ENCODE measurements around the gene ARID4B.
"Not testable (repeated sequence)": the region's sequence is repeated elsewhere in the genome, so short reads cannot be mapped to it uniquely, and the experiment has no call there.

Gene ARID4B

GRCh38 chr1:235226933-235227332 lies 101.0 kb downstream of the ARID4B start:
- peaks cover 71% of the 10 kb centered on the region for H3K36me3 ChIP-seq
- H3K27ac ChIP-seq = no peak overlapping the region
- TF ChIP-seq, protein P1, sequence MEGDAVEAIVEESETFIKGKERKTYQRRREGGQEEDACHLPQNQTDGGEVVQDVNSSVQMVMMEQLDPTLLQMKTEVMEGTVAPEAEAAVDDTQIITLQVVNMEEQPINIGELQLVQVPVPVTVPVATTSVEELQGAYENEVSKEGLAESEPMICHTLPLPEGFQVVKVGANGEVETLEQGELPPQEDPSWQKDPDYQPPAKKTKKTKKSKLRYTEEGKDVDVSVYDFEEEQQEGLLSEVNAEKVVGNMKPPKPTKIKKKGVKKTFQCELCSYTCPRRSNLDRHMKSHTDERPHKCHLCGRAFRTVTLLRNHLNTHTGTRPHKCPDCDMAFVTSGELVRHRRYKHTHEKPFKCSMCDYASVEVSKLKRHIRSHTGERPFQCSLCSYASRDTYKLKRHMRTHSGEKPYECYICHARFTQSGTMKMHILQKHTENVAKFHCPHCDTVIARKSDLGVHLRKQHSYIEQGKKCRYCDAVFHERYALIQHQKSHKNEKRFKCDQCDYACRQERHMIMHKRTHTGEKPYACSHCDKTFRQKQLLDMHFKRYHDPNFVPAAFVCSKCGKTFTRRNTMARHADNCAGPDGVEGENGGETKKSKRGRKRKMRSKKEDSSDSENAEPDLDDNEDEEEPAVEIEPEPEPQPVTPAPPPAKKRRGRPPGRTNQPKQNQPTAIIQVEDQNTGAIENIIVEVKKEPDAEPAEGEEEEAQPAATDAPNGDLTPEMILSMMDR (IDR thresholded peaks at IDR 0.05; ENCODE audit: low read depth, low read length) = no peak
- DNase-seq = no peak
- no peaks in the 10 kb centered on the region for H3K9me3 ChIP-seq (ENCODE audit: severe bottlenecking)
- H3K27me3 ChIP-seq (ENCODE audit: insufficient read depth, low read depth, severe bottlenecking) = no peaks in the 10 kb centered on the region
- no peak overlapping the region for H3K4me3 ChIP-seq (ENCODE audit: low read depth, low read length)

DNA sequence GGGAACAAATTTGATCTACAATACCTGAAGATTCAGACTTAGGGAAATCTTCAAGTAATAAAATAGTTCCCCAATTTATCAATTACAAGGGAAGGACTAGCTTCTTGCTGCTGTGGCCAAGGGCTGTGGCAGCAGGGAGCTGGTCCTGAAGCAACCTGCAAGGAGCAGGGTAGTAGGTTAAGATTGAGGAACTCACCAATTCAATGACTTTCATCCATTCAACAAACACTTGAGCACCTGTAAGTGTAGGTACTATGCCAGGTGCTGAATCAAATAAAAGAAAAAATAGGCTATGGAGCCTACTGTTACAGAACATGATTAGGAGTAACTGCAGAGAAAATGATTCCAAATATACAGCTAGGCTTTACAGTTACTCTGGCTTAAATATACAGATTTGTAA lies 102.7 kb downstream of the ARID4B start:
- Histone ChIP-seq H3K27ac (no peak overlapping the region), H3K9me3 (ENCODE audit: severe bottlenecking) (no peaks in the 10 kb centered on the region), H3K4me3 (ENCODE audit: low read depth, low read length) (no peak overlapping the region), H3K36me3 (peaks cover 77% of the 10 kb centered on the region), H3K27me3 (ENCODE audit: insufficient read depth, low read depth, severe bottlenecking) (no peaks in the 10 kb centered on the region)
- no peak for DNase-seq
- TF ChIP-seq, protein P1 (IDR thresholded peaks at IDR 0.05; ENCODE audit: low read depth, low read length) = no peak

DNA sequence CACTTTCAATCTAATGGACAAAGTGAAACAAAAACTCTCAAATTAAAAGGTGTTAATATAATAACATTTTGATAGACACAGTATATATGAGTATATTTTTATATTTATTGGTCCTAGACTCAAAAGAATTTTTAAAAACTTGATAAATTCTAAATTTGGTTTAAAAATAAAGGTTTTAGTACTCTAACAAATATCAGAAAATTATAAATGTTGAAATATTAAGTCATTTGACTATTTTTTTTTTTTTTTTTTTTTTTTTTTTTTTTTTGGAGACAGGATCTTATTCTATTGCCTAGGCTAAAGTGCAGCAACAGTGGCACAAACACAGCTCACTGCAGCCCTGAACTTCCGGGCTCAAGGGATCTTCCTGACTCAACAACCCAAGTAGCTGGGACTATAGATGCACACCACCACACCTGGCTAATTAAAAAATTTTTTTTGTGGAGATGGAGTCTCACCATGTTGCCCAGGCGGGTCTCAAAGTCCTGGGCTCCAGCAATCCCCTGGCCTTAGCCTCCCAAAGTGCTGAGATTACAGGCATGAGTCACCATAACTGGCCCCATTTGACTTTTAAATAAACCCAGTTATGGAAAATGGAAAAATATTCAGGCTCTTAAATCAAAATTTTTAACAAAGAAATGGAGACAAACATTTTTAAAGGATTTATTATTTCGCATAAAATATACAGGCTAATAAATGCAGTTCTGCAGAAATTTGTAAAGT lies 106.2 kb downstream of the ARID4B start:
- H3K4me3 ChIP-seq (ENCODE audit: low read depth, low read length) = no peak overlapping the region
- TF ChIP-seq, protein P1 (IDR thresholded peaks at IDR 0.05; ENCODE audit: low read depth, low read length) = no peak
- H3K36me3 ChIP-seq = peaks cover 66% of the 10 kb centered on the region
- H3K27me3 ChIP-seq (ENCODE audit: insufficient read depth, low read depth, severe bottlenecking) = no peaks in the 10 kb centered on the region
- no peaks in the 10 kb centered on the region for H3K9me3 ChIP-seq (ENCODE audit: severe bottlenecking)
- DNase-seq = no peak
- H3K27ac ChIP-seq = no peak overlapping the region

- Histone ChIP-seq H3K27ac (no peak overlapping the region), H3K36me3 (peaks cover 64% of the 10 kb centered on the region), H3K27me3 (ENCODE audit: insufficient read depth, low read depth, severe bottlenecking) (no peaks in the 10 kb centered on the region), H3K9me3 (ENCODE audit: severe bottlenecking) (no peaks in the 10 kb centered on the region), H3K4me3 (ENCODE audit: low read depth, low read length) (no peak overlapping the region)
- DNase-seq = no peak
- TF ChIP-seq, protein P1 (IDR thresholded peaks at IDR 0.05; ENCODE audit: low read depth, low read length) = no peak
Observed at GRCh38 chr1:235215453-235215852, 112.5 kb downstream of the ARID4B start.

DNA sequence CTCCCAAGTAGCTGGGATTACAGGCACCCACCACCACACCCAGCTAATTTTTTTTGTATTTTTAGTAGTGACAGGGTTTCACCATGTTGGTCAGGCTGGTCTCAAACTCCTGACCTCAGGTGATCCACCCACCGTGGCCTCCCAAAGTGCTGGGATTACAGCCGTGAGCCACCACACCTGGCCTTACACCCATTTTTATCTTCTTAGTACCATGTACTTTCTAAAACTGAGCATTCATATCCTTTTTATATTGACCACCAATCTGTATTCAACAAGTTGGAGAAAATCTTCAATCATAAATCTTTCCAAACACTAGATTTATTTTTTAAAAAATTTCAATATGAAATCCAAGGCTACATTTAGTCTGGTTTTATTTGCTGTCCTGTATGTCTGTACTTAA lies 113.0 kb downstream of the ARID4B start:
- H3K4me3 ChIP-seq (ENCODE audit: low read depth, low read length); H3K9me3 ChIP-seq (ENCODE audit: severe bottlenecking); H3K27ac ChIP-seq; H3K27me3 ChIP-seq (ENCODE audit: insufficient read depth, low read depth, severe bottlenecking); DNase-seq: not testable (repeated sequence)
- H3K36me3 ChIP-seq = peaks cover 64% of the 10 kb centered on the region

DNA sequence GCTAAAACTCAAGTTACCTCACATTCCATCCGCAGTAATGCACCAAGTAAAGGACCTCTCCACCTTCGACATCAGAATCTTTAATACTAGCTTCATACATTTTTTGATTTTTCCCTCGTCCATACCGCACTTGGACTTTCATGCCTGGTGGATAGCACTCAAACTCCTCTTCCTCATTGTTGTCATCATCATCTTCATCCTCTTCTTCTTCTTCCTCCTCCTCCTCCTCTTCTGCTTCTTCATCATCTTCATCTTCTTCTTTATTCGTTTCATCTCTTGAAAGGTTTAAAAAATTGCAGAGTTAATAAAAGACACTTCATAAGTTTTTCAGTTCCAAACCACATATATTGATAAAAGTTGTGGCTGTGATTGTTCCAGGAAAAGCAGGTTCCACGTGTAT lies 114.2 kb downstream of the ARID4B start:
- Histone ChIP-seq H3K27me3 (ENCODE audit: insufficient read depth, low read depth, severe bottlenecking) (no peaks in the 10 kb centered on the region), H3K36me3 (peaks cover 64% of the 10 kb centered on the region), H3K4me3 (ENCODE audit: low read depth, low read length) (no peak overlapping the region), H3K27ac (no peak overlapping the region), H3K9me3 (ENCODE audit: severe bottlenecking) (no peaks in the 10 kb centered on the region)
- TF ChIP-seq, protein P1 (IDR thresholded peaks at IDR 0.05; ENCODE audit: low read depth, low read length) = no peak
- DNase-seq = no peak

All from WERI-Rb-1 (cell line).